ENCODE data around the gene SYNJ2.

Gene SYNJ2

GRCh38 chr6:158056355-158056754 lies 74.7 kb downstream of the SYNJ2 start:
- no peak for TF ChIP-seq ZNF274 (IDR thresholded peaks at IDR 0.05; ENCODE audit: low read depth, low read length)
- no peak overlapping the region for H3K4me3 ChIP-seq (ENCODE audit: low read length)

GRCh38 chr6:158056804-158057203 lies 75.1 kb downstream of the SYNJ2 start:
- TF ChIP-seq ZNF274 (IDR thresholded peaks at IDR 0.05; ENCODE audit: low read depth, low read length) = no peak
- no peak overlapping the region for H3K4me3 ChIP-seq (ENCODE audit: low read length)

- H3K4me3 ChIP-seq (ENCODE audit: low read length) = no peak overlapping the region
- TF ChIP-seq ZNF274 (IDR thresholded peaks at IDR 0.05; ENCODE audit: low read depth, low read length) = no peak
These were observed 75.7 kb downstream of the SYNJ2 start for GRCh38 chr6:158057213-158057987.

- no peak for TF ChIP-seq ZNF274 (IDR thresholded peaks at IDR 0.05; ENCODE audit: low read depth, low read length)
- H3K4me3 ChIP-seq (ENCODE audit: low read length) = no peak overlapping the region
These were observed 76.5 kb downstream of the SYNJ2 start for GRCh38 chr6:158058171-158058651.

- no peak for TF ChIP-seq ZNF274 (IDR thresholded peaks at IDR 0.05; ENCODE audit: low read depth, low read length)
- H3K4me3 ChIP-seq (ENCODE audit: low read length) = no peak overlapping the region
These were observed 77.4 kb downstream of the SYNJ2 start for GRCh38 chr6:158059108-158059507.

GRCh38 chr6:158060455-158061360 lies 79.0 kb downstream of the SYNJ2 start:
- H3K4me3 ChIP-seq (ENCODE audit: low read length) = no peak overlapping the region
- TF ChIP-seq ZNF274 (IDR thresholded peaks at IDR 0.05; ENCODE audit: low read depth, low read length) = no peak

- TF ChIP-seq ZNF274 (IDR thresholded peaks at IDR 0.05; ENCODE audit: low read depth, low read length) = no peak
- H3K4me3 ChIP-seq (ENCODE audit: low read length) = no peak overlapping the region
These were observed 79.7 kb downstream of the SYNJ2 start for GRCh38 chr6:158061361-158061708.

GRCh38 chr6:158061709-158062461 lies 80.2 kb downstream of the SYNJ2 start:
- no peak for TF ChIP-seq ZNF274 (IDR thresholded peaks at IDR 0.05; ENCODE audit: low read depth, low read length)
- no peak overlapping the region for H3K4me3 ChIP-seq (ENCODE audit: low read length)

- H3K4me3 ChIP-seq (ENCODE audit: low read length) = no peak overlapping the region
- no peak for TF ChIP-seq ZNF274 (IDR thresholded peaks at IDR 0.05; ENCODE audit: low read depth, low read length)
These were observed 82.1 kb downstream of the SYNJ2 start for GRCh38 chr6:158063736-158064135.

GRCh38 chr6:158064725-158065251 lies 83.1 kb downstream of the SYNJ2 start:
- no peak for TF ChIP-seq ZNF274 (IDR thresholded peaks at IDR 0.05; ENCODE audit: low read depth, low read length)
- no peak overlapping the region for H3K4me3 ChIP-seq (ENCODE audit: low read length)

- H3K4me3 ChIP-seq (ENCODE audit: low read length) = no peak overlapping the region
- TF ChIP-seq ZNF274 (IDR thresholded peaks at IDR 0.05; ENCODE audit: low read depth, low read length) = no peak
These were observed 84.6 kb downstream of the SYNJ2 start for GRCh38 chr6:158066136-158066781.

GRCh38 chr6:158067436-158068015 lies 85.9 kb downstream of the SYNJ2 start:
- no peak overlapping the region for H3K4me3 ChIP-seq (ENCODE audit: low read length)
- no peak for TF ChIP-seq ZNF274 (IDR thresholded peaks at IDR 0.05; ENCODE audit: low read depth, low read length)
